Prostate gland (tissue), 2 donors: ENCODE results near the gene SHF.

ENCODE experiments used
- POLR2A ChIP-seq: fragments of 450-650 bp; IDR thresholded peaks from one replicate; pipeline ENCODE4 v1.6.1; 2016; ENCODE audit warnings: antibody characterized with exemption, mild to moderate bottlenecking
- POLR2AphosphoS5 ChIP-seq: sonication (generic); formaldehyde crosslinking; IDR thresholded peaks from one replicate; pipeline ENCODE4 v1.6.1; 2017; ENCODE audit warnings: antibody characterized with exemption
- TF ChIP-seq, protein P1 (sequence below), 4 experiments: fragments of 200-600 bp in 2 of 4; fragments of 450-650 bp in 2 of 4; sonication (generic) in 2 of 4; IDR thresholded peaks; 1 replicate in 3 of 4; 2 replicates in 1 of 4; pipeline ENCODE4 v1.5.1; 2016 to 2019; ENCODE audit warnings: antibody characterized with exemption in 4 of 4, mild to moderate bottlenecking in 2 of 4, moderate library complexity in 2 of 4

DNA sequence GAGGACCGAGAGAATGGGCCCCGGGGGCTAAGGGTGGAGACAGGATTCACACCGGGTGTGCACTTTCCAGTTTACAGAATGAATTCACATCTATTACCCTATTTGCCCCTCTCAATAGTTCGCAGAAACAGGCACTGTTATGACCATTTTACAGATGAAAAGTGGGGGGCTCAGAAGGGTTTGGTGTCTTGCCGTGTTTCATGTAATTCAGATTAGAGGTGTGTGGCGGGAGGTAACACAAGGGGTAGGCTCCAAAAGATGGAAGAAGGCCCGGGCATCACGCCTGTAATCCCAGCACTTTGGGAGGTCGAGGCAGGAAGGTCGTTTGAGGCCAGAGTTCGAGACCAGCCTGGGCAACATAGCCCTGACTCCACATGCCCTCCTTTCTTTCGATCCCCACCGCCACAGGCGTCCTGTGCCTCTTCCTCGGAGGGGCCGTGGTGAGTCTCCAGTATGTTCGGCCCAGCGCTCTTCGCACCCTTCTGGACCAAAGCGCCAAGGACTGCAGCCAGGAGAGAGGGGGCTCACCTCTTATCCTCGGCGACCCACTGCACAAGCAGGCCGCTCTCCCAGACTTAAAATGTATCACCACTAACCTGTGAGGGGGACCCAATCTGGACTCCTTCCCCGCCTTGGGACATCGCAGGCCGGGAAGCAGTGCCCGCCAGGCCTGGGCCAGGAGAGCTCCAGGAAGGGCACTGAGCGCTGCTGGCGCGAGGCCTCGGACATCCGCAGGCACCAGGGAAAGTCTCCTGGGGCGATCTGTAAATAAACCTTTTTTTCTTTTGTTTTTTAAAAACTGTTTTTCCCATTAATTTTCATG lies 70.2 kb downstream of the SHF start:
- TF ChIP-seq, protein P1, sequence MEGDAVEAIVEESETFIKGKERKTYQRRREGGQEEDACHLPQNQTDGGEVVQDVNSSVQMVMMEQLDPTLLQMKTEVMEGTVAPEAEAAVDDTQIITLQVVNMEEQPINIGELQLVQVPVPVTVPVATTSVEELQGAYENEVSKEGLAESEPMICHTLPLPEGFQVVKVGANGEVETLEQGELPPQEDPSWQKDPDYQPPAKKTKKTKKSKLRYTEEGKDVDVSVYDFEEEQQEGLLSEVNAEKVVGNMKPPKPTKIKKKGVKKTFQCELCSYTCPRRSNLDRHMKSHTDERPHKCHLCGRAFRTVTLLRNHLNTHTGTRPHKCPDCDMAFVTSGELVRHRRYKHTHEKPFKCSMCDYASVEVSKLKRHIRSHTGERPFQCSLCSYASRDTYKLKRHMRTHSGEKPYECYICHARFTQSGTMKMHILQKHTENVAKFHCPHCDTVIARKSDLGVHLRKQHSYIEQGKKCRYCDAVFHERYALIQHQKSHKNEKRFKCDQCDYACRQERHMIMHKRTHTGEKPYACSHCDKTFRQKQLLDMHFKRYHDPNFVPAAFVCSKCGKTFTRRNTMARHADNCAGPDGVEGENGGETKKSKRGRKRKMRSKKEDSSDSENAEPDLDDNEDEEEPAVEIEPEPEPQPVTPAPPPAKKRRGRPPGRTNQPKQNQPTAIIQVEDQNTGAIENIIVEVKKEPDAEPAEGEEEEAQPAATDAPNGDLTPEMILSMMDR (IDR thresholded peaks at IDR 0.05): no peak
- no peak for TF ChIP-seq POLR2A
- no peak for TF ChIP-seq POLR2AphosphoS5
